HG02981 (cell line): ENCODE data around the gene STT3B.

Experiments
- ATAC-seq: cut with Tn5 transposase; IDR thresholded peaks from one replicate; pipeline ENCODE4 v1.9.1; 2021; ENCODE audit warnings: mild to moderate bottlenecking, moderate library complexity; ENCODE audit not compliant: unreplicated experiment

Gene STT3B

DNA sequence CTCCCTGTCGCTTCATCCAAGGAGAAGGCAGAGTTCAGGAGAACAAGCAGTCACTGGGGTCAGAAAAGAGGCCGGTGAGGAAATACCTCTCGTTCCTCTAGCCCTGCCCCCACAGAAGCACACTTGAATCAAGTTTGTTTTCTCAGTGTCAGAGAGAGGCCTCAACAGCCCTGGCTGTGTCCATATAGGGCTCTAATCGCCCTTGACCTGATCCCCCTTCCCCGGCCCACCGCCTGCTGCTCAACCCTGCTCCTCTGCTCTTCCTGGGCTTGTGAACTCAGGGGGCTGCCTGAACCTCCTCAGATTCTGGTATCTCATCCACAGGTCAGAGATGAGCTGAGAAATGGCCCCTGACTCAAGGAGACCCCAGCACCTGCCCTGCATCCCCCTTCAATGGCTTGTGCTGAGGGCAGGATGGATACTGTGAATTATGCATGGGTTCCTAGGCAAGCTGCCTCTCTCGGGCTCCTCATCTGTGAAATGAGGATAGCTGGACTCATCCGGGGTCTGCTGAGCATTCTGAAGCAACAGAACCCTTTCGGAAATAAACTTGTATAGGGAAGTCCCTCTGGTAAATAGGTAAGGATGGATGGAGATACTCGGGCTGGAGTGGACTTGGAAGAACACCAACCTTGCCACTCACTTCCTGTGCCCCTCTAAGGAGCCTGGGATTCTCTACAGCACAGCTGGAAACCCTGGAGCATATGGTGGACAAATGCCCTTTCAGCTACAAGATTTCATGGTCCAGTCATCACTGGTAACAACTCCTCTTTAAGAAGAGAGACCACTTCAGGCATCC, 147.5 kb downstream of the STT3B start:
- ATAC-seq, result no peak
